Activated T-cell treated with anti-CD3 and anti-CD28 coated beads, Interleukin-2, amount 50 U/mL, for 24 hours (primary cell): ENCODE data around the gene SLC4A2.

ENCODE experiments used
- DNase-seq: peaks from one replicate; pipeline ENCODE4 v3.0.0-alpha.2; 2020
- H3K27ac Mint-ChIP-seq: 2 replicates; pipeline ENCODE4 v1.8.0; 2020; ENCODE audit warnings: mild to moderate bottlenecking, mixed read lengths
- H3K27me3 Mint-ChIP-seq: 2 replicates; pipeline ENCODE4 v1.8.0; 2020; ENCODE audit warnings: mixed read lengths
- H3K36me3 Mint-ChIP-seq: 2 replicates; pipeline ENCODE4 v1.8.0; 2020; ENCODE audit warnings: low read depth, mixed read lengths
- H3K4me1 Mint-ChIP-seq: 2 replicates; pipeline ENCODE4 v1.8.0; 2020; ENCODE audit warnings: low read depth, mixed read lengths
- H3K4me3 Mint-ChIP-seq: 2 replicates; pipeline ENCODE4 v1.8.0; 2020; ENCODE audit warnings: mild to moderate bottlenecking, moderate library complexity, mixed read lengths
- H3K9me3 Mint-ChIP-seq: 2 replicates; pipeline ENCODE4 v1.8.0; 2020; ENCODE audit warnings: mixed read lengths

The SLC4A2 gene

GRCh38 chr7:151118108-151119054, 59.0 kb downstream of the SLC4A2 start:
- H3K27me3 Mint-ChIP-seq, result peaks cover 13% of the 10 kb centered on the region
- peaks cover 50% of the 10 kb centered on the region for H3K36me3 Mint-ChIP-seq
- no peak for DNase-seq
- H3K4me3 Mint-ChIP-seq, result no peak overlapping the region
- H3K27ac Mint-ChIP-seq, result peak overlapping the region; percentile 1
- H3K9me3 Mint-ChIP-seq, result no peaks in the 10 kb centered on the region
- peaks cover 17% of the 10 kb centered on the region for H3K4me1 Mint-ChIP-seq

DNA sequence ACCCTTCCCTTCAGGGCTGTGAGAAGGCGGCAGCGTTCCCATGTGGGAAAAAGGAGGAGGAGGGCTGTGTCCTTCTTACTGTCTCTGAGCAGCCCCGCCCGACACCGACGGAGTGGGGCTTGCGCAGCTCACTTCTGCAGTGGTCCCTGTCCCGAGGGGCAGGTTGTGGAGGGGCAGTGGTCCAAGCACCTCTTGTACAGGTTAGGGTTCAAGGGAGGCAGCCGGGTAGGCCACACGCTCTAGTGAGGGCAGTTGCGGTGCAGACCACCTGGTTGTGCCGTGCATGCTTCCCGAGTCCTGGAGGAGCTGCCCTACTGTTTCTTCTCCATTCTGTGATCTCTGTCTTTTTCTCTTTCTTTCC, 59.6 kb downstream of the SLC4A2 start:
- H3K27ac Mint-ChIP-seq, result no peak overlapping the region
- H3K4me3 Mint-ChIP-seq, result no peak overlapping the region
- no peak for DNase-seq
- peaks cover 6% of the 10 kb centered on the region for H3K27me3 Mint-ChIP-seq
- H3K36me3 Mint-ChIP-seq, result peaks cover 54% of the 10 kb centered on the region
- no peaks in the 10 kb centered on the region for H3K9me3 Mint-ChIP-seq
- H3K4me1 Mint-ChIP-seq, result peaks cover 14% of the 10 kb centered on the region

DNA sequence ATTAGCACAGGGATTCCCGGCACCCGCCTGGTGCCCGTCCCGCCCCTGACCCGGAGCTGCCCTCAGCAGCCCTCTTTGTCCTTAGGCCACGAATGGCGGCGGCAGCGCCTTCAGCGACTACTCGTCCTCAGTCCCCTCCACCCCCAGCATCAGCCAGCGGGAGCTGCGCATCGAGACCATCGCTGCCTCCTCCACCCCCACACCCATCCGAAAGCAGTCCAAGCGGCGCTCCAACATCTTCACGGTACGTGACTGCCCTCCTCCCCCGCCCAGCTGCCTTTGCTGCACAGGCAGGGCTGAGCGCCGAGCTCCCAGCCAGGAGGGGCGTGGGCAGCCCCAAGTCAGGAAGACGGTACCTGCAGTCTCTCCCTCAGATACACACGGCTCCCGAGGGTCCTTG, 60.5 kb downstream of the SLC4A2 start:
- Mint-ChIP-seq H3K9me3 (no peaks in the 10 kb centered on the region), H3K4me1 (peaks cover 16% of the 10 kb centered on the region), H3K36me3 (peaks cover 63% of the 10 kb centered on the region)

GRCh38 chr7:151120896-151121295, 61.5 kb downstream of the SLC4A2 start:
- Mint-ChIP-seq H3K9me3 (no peaks in the 10 kb centered on the region), H3K27me3 (peaks cover under 1% of the 10 kb centered on the region), H3K4me1 (peaks cover 13% of the 10 kb centered on the region), H3K36me3 (peaks cover 70% of the 10 kb centered on the region), H3K27ac (no peak overlapping the region), H3K4me3 (no peak overlapping the region)
- DNase-seq, result no peak

More for the DNA sequence above, 60.5 kb downstream of the SLC4A2 start:
- no peak for DNase-seq
- H3K4me3 Mint-ChIP-seq, result no peak overlapping the region
- H3K27ac Mint-ChIP-seq, result no peak overlapping the region
- peaks cover 4% of the 10 kb centered on the region for H3K27me3 Mint-ChIP-seq

- no peak overlapping the region for H3K27ac Mint-ChIP-seq
- H3K4me1 Mint-ChIP-seq, result peaks cover 12% of the 10 kb centered on the region
- peaks cover 70% of the 10 kb centered on the region for H3K36me3 Mint-ChIP-seq
- DNase-seq, result no peak
- H3K9me3 Mint-ChIP-seq, result no peaks in the 10 kb centered on the region
- no peaks in the 10 kb centered on the region for H3K27me3 Mint-ChIP-seq
- H3K4me3 Mint-ChIP-seq, result no peak overlapping the region
Measured at GRCh38 chr7:151121380-151122170, 62.2 kb downstream of the SLC4A2 start.

DNA sequence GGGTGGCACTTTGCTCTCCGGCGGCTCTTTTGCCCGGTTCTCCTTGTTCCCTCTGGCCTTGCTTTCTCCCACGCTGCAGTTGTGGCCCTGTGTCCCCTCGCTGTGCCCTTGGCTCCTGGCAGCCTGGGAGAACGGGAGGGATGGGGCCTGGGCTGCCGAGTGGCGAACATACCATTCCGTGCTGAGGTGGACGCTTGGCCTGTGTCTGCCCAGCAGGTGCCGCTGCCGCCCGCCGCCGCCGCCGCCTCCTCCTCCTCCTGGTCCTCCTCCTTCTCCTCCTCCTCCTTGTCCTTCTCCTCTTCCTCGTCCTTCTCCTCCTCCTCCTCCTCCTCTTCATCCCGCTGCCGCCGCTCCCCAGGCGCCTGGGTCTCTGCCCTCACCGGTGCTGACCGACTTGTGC, 62.9 kb downstream of the SLC4A2 start:
- Mint-ChIP-seq H3K27me3 (no peaks in the 10 kb centered on the region), H3K9me3 (no peaks in the 10 kb centered on the region), H3K36me3 (peaks cover 70% of the 10 kb centered on the region), H3K27ac (no peak overlapping the region), H3K4me3 (no peak overlapping the region), H3K4me1 (peaks cover 11% of the 10 kb centered on the region)
- no peak for DNase-seq

DNA sequence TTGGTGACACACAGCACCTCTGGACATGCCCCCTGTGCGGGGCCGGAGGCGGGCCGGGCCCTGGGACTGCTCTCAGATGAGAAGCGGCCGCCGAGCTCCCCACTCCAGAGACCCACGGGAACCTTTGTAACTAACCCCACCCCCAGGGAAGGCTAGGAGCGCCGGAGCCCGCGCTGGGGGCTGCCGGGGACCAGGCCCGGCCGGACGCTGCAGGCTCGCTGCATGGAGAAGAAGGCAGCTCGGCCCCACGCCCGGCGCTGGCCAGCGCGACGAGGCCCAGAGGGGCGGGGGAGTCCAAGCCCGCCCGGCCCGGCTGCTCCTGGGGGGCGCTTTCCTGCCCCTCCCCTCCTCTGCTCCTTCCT, 63.4 kb downstream of the SLC4A2 start:
- H3K4me1 Mint-ChIP-seq, result peaks cover 7% of the 10 kb centered on the region
- DNase-seq, result no peak
- no peaks in the 10 kb centered on the region for H3K27me3 Mint-ChIP-seq
- no peaks in the 10 kb centered on the region for H3K9me3 Mint-ChIP-seq
- no peak overlapping the region for H3K27ac Mint-ChIP-seq
- H3K4me3 Mint-ChIP-seq, result no peak overlapping the region
- H3K36me3 Mint-ChIP-seq, result peaks cover 71% of the 10 kb centered on the region

DNA sequence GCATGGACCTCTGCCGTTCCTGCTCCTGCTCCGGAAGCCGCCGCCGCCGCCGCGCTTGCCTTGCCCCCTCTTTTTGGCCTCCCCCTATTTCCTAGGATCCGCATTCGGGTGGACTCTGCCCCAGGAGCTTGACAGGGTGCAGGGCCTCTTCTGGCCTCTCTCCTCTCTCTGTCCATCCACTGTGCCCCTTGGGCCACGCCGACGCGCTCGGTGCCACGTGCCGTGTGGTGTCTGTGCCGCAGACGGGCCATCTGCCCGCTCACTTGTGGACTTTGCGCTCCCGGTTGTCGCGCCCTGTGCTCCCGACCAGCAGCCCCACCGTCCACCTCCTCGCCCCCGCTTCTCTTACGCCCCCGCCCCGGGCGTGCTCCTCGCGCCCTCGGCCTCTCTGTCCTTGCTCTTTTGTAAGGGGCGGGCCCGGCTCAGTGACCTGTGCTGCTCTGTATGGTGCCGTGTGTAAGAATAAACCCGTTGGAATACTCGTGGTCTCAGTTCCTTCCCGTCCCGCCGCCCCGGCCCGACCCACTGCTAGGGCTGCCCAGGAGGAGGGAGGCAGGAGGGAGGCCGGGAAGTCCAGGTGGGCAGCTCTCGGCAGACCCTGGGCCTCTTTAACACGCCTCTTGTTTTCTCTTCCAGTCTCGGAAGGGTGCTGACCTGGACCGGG, 63.9 kb downstream of the SLC4A2 start:
- Mint-ChIP-seq H3K36me3 (peaks cover 71% of the 10 kb centered on the region), H3K4me1 (peaks cover 5% of the 10 kb centered on the region), H3K27me3 (no peaks in the 10 kb centered on the region), H3K27ac (no peak overlapping the region), H3K4me3 (no peak overlapping the region), H3K9me3 (no peaks in the 10 kb centered on the region)
- DNase-seq, result no peak

- no peak overlapping the region for H3K27ac Mint-ChIP-seq
- no peaks in the 10 kb centered on the region for H3K9me3 Mint-ChIP-seq
- peaks cover 71% of the 10 kb centered on the region for H3K36me3 Mint-ChIP-seq
Measured at GRCh38 chr7:151123822-151124464, 64.6 kb downstream of the SLC4A2 start.

DNA sequence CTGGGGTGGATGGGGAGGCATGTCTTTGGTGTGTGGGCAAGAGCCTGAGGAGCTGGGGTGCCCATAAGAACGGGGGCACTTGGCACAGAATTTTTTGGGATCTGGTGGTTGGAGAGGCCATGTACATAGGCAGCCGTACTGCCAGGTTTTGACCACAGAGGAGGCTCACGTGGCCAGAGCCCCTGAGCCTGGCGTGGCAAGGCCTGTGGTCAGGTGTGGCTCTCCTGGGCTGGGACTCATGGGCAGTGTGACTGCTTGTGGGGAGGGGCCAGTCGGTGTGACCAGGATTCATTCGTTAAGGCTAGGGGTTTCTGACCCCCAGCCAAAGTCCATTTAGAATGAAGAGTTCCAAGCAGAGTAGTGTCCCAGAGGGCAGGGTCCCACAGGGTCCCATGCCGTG, 65.1 kb downstream of the SLC4A2 start:
- Mint-ChIP-seq H3K27ac (no peak overlapping the region), H3K36me3 (peaks cover 70% of the 10 kb centered on the region), H3K9me3 (no peaks in the 10 kb centered on the region), H3K4me1 (peaks cover 5% of the 10 kb centered on the region), H3K4me3 (no peak overlapping the region), H3K27me3 (no peaks in the 10 kb centered on the region)
- no peak for DNase-seq

More at GRCh38 chr7:151123822-151124464, 64.6 kb downstream of the SLC4A2 start:
- no peak overlapping the region for H3K4me3 Mint-ChIP-seq
- no peaks in the 10 kb centered on the region for H3K27me3 Mint-ChIP-seq
- H3K4me1 Mint-ChIP-seq, result peaks cover 5% of the 10 kb centered on the region
- DNase-seq, result peak; percentile 86

DNA sequence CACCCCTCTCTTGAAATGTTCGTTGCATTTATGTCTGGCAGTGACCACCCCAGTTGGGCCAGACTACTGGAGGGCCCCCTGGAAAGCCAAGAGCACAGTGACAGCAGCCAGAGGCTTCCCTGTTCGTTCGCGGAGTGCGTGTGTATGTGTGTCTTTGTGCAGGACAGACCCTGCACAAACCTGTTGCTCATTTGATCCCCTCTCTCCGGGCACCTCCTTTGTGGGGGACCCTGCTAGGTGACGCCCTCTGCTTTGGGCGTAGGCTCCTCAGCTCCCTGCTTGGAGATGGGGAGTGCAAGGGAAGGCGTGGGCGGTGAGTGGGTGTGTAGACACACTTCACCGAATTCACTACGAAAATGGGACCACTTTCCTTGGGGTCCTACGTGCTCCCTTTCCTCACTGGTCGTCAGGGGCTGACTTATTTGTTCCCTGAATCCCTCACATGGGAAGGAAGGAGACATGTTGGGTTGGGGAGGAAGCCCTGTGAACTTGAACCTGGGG, 65.6 kb downstream of the SLC4A2 start:
- Mint-ChIP-seq H3K27me3 (no peaks in the 10 kb centered on the region), H3K4me1 (peaks cover 5% of the 10 kb centered on the region), H3K27ac (no peak overlapping the region), H3K4me3 (no peak overlapping the region), H3K9me3 (no peaks in the 10 kb centered on the region), H3K36me3 (peaks cover 66% of the 10 kb centered on the region)
- no peak for DNase-seq

- DNase-seq, result no peak
- Mint-ChIP-seq H3K27ac (no peak overlapping the region), H3K36me3 (peaks cover 65% of the 10 kb centered on the region), H3K9me3 (no peaks in the 10 kb centered on the region), H3K4me1 (peaks cover 5% of the 10 kb centered on the region), H3K27me3 (no peaks in the 10 kb centered on the region), H3K4me3 (no peak overlapping the region)
Measured at GRCh38 chr7:151125470-151125845, 66.1 kb downstream of the SLC4A2 start.

GRCh38 chr7:151125846-151126481, 66.6 kb downstream of the SLC4A2 start:
- Mint-ChIP-seq H3K36me3 (peaks cover 64% of the 10 kb centered on the region), H3K4me3 (no peak overlapping the region), H3K4me1 (peaks cover 5% of the 10 kb centered on the region), H3K27me3 (no peaks in the 10 kb centered on the region), H3K27ac (no peak overlapping the region), H3K9me3 (no peaks in the 10 kb centered on the region)
- DNase-seq, result no peak
